SU-DHL-6 (cell line): ENCODE results near the gene FAS.

Experiments used
- CTCF ChIP-seq: fragments of 200-600 bp; sonication (generic); IDR thresholded peaks from one replicate; pipeline ENCODE4 v1.5.1; 2017; ENCODE audit warnings: antibody characterized with exemption, mild to moderate bottlenecking, low read length, moderate library complexity; ENCODE audit not compliant: insufficient read depth, poor library complexity, severe bottlenecking
- EZH2phosphoT487 ChIP-seq: fragments of 200-600 bp; sonication (generic), shearing (Covaris generic); conservative IDR thresholded peaks from 2 replicates; pipeline ENCODE4 v1.6.1; 2018; ENCODE audit warnings: mild to moderate bottlenecking, antibody characterized with exemption, low read length, moderate library complexity, mixed read lengths

GRCh38 chr10:88996927-88997326 lies 6.3 kb downstream of the FAS start:
- TF ChIP-seq CTCF (no peak), EZH2phosphoT487 (no peak)
